Endothelial cell of hepatic sinusoid (primary cell): ENCODE results near the gene LAMA4.

Experiments used
- in situ Hi-C: cut with HindIII; loops from 2 replicates; pipeline ENCODE4 v1.10.0; 2017; ENCODE audit warnings: low sequenced_read_pairs

LAMA4 gene

DNA sequence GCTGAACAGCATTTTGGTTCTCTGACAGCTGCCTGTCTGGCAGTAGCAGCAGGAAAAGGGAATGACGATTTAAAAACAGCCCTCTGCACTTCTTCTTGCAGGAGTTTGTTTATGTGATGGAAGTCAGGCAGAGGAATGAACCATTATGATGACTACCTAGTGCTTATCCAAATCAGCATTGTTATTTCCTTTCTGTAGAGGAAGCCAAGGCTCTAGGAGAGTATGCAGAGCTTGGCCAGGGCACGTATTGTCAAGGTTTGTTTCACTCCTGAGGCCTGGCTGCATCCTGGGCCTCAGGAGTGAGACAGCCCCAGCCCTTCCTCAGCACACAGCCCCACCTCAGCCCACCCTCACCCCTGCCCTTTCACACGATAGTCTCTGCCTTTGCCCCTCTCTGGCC is 98.5 kb downstream of the LAMA4 start:
- in situ Hi-C loops, result no loop called here

DNA sequence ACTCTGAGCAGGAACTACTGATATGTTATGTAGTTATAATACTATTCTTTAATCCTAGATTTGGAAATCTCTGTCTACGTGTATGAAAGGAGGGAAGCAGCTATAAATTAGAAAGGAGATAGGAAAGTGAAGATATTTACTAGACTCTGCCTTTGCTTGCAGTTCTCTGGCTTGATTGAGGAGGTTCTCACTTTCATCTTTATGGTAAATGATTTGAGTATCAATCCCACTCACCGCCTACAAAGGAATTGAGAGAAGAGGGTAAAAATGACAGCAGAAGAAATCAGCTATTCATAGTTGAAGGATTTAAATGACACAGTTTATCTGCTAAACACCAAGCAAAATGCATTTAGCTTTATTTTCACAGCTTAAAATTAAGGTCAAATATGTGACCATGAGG is 99.7 kb downstream of the LAMA4 start:
- in situ Hi-C loops, result no loop called here

DNA sequence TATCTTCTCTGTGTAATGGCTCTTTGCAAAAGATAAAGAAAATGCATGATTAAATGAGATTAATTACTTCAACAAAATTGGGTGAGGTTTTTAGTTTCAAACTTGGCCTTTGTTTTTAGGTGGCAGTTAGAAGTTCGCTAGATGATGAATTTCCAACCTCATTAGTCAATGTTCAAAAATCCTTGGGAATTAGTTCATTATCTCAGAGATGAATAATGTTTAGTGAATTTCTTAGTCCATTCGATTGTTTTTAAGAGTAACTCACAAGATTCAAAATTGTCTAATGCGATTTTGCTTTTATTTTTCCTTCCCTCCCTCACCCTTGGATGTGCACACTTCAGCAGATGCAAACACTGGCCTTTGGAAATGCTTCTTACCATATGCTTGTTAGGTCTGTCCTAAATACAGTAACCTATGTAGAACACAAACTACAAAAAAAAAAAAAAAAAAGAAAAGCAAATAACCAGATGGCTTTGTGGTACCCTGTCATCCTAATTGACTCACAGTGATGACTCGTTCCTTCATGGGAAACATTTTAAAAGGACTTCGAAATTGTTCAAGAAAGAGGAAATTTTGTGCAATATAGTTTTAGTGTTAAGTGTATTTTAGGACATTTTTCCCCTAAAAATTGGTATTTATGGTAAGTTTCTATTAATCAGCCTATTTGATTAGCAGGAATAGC is 100.3 kb downstream of the LAMA4 start:
- in situ Hi-C loops, result no loop called here

DNA sequence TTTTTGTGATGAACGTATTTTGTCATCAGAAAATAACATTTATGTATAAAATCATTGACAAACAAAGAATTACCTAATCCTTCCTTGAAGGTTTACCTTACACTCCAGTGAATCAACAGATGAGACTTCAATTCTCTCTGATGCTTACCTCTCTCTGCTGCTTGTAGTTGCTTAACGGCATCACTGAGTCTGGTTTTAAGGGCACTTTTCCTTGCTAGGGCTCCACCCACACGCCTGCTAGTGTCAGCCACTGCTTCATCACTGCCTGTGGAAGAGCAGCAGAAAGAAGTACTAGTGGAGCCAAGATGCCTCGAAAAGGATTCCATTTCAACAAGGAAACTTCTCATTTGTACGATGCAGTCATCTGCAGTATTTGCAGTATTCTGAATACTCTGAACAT is 104.0 kb downstream of the LAMA4 start:
- in situ Hi-C loops, result no loop called here

DNA sequence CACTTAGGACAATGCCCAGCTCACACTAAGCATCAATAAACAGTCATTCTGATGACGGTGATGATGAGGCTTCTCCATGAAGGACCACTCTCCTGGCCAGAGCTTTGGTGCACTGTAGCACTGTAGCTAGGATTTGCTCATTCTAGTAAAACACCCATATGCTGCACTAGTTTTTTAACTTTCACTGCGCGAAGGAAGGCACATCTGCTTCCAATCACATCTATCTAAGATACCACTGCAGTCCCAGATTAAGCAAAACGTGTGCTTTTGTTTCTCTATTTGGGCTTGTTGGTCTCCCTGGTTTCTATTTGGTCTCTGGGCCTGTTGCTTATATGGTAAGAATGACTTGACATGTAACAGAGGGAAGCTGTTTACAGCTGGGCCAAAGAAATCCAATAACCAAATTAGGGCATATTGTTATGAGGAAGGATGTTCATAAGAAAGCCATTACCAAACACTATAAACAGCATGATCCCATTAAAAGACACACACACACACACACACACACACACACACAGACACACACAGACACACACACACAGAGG is 104.6 kb downstream of the LAMA4 start:
- in situ Hi-C loops, result no loop called here

DNA sequence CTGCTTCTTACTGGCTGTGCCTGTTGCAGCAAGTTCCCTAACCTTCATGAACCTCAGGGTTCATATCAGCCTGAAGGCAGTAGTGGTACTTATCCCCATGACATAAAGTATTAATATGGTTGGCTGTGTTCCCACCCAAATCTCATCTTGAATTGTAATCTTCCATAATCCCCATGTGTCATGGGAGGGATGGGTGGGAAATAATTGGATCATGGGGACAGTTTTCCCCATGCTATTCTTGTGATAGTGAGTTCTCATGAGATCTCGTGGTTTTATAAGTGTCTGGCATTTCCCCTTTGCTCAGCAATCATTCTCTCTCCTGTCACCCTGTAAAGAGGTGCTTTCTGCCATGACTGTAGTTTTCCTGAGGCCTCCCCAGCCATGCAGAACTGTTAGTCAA is 105.1 kb downstream of the LAMA4 start:
- in situ Hi-C loops, result no loop called here

DNA sequence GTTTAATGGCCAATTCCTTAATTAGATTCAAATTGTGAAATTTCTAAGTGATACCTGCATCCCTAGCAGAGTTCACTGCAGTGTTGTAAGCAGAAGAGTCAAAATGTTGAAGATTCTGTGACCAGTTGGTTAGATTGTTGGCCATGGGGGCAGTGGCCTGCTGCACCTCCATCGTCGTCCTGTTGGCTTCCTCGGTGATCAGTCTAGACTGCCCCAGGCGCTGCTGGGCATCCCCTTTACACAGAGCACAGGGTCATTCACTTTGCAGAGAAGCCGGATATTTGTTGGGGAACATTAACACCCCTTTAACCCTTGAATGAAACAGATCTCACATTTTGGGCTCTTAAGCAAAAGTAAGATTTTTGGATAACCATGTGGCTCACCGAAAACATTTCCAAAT is 106.3 kb downstream of the LAMA4 start:
- in situ Hi-C loops, result no loop called here

DNA sequence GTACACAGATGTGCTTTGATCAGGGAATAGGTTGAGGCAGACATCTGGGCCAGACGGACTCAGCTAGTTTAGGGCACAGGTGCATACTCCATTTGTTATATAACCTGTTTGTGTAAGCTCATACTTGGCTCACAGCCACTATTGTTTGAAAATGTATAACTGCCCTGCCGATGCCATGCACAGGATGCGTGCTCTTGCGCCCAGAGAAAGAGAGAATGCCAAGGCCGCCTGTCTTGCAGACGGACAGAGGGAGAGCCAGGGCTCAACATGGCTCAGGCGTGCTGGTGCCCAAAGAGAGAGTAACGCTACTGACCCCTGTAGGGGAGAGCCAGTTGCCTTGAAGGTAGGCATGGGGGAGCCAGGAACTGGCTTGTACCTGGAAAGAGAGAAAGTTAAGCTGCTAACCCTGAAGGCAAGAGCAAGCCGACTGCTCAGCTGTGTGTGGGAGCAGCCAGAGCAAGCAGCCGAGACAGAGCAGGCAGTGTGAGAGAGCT is 109.2 kb downstream of the LAMA4 start:
- in situ Hi-C loops, result no loop called here

DNA sequence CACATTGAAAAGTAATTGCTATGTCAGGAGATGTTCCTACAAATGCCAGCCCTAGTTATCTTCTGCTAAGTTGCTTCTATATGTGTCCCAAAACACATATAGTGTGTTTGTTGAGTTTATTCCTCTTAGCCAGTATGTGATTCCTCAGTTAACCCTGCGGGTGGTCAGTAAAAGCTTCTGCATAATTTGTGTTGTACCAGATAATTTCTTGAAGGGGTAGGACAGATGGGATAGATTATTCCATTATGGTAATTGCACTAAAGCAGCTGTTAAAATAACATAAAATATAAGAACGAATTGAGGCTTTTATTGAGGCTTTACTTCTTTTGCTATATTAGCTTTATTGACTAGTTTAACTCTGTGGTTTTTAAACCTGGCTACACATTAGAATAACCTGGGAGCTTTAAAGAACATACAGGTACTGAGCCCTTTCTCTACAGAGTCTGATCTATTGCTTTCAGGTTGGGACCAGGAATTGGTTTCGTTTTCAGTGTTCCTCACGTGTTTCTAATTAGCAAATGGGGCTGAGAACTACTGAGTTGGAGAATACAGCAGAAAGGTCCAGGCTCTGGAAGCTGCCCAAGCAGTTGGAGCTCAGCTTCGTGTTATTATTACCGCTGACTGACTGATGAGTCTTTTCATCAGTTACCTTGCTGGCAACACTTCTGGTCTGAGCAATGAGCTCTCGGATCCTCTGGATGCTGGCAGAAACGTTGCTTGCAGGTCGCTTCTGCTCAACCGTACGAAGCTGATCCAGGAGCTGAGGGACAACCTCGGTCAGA is 110.0 kb downstream of the LAMA4 start:
- in situ Hi-C loops, result no loop called here

DNA sequence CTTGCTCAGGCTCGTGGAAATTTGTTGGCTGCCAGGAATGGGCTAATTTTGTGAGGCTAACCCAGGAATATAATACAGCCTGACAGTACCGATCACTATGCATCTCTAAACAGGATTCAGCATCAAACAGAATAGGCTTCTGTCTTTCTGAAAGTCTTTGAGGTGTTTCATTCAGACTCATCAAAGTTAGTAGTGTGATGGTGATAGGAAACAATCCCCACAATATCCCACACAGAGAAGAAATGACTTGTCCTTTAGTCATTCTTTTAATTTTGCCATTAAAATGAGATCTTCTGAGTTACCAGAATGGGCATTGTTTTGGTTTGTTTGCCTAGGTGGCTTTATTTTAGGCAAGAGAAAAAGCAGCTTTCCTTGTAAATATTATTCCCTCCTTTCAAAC is 112.7 kb downstream of the LAMA4 start:
- in situ Hi-C loops, result no loop called here

DNA sequence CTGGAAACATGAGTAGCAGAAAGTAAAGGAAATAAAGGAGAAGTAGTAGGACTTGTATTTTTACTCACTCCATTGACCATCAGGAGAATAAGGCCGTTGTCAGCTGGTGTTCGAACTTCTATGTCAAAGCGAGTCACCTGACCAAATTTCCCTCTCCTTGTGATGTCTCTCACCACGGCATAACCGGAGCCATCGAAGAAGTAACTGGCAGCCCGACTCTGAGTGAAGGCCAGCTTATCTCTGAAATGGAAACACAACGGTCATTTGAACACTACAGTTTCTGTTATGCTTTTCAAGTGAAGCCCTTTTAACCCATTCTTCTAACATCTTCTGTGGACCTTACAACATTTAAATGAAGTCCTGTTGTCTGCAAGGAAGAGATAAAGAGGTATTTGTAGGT is 115.3 kb downstream of the LAMA4 start:
- in situ Hi-C loops, result no loop called here

DNA sequence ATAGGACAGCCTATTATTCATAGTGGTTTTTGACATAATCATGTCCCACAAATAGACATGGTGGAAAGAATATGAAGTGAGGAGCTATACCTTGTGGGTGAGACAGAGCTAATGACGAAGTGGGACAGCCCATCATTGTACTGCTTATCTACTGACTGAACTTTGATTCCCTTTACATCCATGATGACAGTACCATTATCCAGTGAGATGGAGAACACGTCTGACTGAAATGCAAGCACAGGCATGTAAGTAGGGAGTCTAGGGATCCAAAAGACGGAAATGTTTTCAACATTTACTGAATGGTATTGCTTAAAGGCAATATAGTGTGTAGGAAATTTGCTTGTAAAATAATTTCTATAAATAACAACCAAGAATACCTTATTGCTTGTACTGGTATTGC is 123.5 kb downstream of the LAMA4 start:
- in situ Hi-C loops, result no loop called here

DNA sequence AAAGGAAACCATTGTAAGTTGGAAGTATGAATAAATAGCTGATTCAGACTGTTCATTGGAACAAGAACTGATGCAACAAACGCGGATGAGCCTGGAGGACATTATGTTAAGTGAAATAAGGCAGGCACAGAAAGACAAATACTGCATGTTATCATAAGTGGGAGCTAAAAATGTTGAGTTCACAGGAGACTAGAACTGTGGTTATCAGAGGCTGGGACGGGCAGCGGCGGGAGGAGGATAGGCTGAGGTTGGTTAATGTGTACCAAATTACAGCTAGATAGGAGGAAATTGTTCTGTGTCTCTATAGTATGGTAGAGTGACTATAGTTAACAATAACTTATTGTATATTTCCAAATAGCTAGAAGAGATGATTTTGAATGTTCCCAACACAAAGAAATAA is 126.2 kb downstream of the LAMA4 start:
- in situ Hi-C loops, result no loop called here

DNA sequence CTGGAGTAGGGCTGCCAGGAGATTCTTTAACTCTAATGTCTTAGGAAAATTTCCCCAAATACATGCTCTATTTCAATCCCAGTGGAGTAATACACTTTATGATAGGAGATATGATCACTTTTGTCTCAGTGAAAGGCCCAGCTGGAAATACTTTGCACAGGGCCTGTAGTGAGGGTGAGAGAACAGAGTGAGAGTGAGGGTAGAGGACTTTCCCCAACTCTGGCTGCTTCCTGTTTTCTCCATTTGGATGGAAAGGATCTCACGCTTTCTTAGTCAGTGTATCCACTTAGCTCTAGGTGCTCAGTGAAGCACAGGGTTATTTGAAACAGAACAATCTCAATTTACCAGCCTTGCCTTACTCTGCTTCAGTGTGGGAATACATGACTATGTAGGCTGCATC is 130.4 kb downstream of the LAMA4 start:
- in situ Hi-C loops, result no loop called here

DNA sequence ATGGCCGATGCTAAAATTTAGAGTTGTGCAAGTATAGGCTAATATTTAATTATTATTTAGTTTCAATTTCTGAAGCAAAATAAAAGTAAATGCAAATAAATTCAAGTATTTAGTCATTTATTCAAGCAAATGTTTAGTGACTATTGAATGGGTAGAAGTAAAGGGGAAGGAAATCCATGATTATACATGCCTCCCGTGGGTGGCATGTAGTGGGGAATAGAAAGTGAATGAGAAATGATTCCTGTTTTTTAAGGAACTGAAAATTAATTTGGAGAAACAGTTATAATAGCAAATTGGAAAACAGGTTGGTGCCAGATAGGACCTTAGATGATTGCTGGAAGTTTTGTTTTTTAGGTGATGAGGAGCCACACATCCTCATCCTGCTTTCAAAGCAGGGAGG is 131.6 kb downstream of the LAMA4 start:
- in situ Hi-C loops, result no loop called here

DNA sequence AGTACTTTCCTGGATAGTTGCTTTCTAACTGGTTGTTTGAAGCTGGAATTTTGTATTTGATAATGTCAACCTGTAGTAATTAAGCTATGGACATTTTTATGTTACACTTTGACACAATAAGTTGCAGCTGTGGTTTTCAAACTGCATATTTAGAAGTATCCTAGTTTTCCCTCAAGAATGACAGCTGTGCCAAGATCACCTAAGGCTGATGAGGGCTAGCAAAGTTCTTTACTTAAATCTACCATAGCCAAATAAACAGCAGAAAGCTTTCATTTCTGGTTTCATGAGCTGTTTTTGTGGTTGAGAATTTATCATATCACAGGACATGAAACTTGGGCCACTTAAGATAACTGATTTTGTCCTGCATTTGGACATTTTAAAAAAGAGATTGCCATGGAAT is 136.3 kb downstream of the LAMA4 start:
- in situ Hi-C loops, result no loop called here

DNA sequence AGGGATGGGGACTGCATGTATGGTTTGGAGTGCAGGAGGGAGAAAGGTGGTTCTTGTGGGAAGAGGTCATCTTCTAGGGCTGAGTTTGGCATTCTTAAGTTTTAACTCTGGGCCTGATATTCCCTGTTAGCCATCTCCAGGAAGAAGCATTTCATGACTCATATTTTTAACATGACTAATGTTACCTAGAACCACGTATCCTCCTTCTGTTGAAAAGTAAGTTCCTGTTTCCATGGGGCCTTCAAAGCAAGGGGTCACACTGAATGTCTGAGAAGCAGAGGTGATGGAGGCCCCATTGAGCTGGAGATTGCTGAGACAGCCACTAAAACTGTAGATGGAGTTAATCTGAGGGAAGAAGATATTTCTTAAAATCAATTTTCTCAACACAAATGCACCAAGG is 136.8 kb downstream of the LAMA4 start:
- in situ Hi-C loops, result no loop called here

DNA sequence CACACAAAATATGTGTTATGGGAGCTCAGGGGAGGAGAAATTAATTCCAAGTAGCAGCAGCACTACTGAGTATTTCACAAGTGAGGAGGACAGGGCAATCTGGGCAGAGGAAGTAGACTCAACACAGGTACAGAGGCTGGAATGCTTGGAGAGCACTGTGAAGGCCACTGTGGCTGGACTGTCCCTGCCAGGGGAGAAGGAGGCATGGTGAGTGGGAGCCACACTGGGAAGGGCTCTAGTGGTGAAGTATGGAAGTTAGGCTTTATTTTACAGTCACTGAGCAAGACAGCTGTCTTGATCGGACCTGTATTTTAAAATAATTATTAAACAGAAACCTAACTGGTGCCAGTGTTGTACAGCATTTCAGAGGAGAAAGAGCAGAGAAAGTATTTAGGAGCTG is 138.1 kb downstream of the LAMA4 start:
- in situ Hi-C loops, result no loop called here

DNA sequence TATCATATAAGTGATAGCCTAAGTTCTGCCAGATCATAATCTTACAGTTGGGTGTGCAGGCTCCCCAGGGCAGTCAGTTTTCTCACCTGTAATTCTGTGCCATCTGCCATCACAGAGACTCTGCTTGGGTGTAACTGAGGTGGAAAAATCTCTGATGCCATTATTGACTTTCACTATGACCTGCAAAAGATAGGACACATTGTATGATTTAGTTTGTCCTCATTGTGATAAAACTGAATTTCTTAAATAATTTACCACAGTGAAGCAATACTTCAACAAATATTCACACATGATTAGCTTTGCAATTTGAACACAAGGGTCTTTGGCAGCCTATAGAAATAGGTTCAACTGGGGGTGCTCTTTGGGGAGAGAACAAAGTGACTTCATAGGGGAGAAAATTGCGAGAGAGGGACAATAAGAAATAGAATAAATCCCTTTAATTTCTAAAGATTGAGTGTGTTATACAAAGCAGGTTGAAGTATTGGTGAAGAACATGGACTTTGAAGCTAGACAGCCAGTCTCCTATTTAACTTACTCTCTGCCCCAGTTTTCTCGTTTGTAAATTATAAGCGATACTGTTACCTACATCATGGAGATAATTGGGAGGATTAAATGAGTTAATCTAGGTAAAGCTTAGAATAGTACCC is 139.7 kb downstream of the LAMA4 start:
- in situ Hi-C loops, result no loop called here

DNA sequence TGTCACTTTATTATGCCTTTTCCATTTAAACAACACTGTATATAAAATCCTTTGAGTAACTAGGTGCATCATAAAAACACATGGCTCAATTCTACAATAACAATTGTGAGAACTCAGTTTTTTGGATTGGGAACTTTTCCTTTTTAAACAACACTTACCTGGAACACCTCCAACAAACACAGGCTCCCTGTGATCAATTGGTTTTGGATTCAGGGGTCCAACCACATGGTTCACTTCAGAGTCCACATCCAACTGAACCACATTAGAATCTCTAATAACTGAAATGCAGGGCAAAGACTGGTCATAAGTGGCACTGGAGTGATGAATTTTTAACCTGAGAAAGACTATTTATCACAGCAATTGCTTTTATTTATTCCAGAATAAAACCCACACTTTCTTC is 140.4 kb downstream of the LAMA4 start:
- in situ Hi-C loops, result no loop called here

DNA sequence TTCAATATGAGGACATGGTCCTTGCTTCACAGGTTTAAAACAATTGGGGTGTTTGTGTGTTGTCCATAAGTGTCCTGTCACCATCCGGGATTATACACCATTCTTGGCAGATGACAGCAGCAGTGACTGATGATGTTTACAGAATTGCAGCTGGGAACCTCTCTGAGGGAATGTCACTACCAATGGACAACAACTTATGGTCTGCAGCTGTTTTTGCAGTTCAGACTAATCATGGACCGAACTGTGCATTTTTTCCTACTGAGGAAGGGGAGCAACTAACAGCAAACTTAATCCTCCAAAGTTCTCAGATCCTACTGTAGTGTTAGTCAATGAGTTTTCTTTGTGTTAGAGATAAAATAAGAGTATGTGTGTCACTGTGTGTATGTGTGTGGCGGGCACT is 140.9 kb downstream of the LAMA4 start:
- in situ Hi-C loops, result no loop called here

DNA sequence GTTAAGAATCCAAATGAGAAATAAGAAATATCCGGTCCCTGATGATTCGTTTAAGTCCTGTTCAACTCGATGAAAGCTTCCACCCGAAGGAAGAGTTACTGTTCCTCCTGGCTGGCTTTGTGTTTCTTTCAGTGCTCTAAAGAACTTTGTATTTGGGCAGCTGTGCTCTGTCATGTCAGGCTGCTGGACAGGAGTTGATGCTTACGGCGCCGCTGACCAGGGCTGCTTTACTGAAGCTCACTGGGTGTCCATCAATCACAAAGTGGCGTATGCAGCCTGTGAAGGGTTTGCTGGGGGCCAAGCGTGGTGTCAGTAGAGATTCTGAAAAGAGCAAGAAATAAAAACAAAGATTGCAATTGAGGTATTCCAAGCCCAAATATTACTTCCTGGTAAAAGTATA is 145.1 kb downstream of the LAMA4 start:
- in situ Hi-C loops, result no loop called here
